HEK293 (cell line): Measurements from ENCODE around the gene TAS2R42.

ENCODE experiments used
- CTCF ChIA-PET: fragments of 350-600 bp; formaldehyde crosslinking; extraction: SDS; loops from one replicate; lab custom pipeline; 2021; ENCODE audit warnings: antibody characterized with exemption; lab: Yijun Ruan, JAX
- POLR2A ChIA-PET: fragments of 300-600 bp; formaldehyde crosslinking; extraction: SDS; loops from one replicate; lab custom pipeline; 2020; ENCODE audit warnings: antibody characterized with exemption, inconsistent platforms; lab: Yijun Ruan, JAX
- H3K27ac ChIP-seq: fragments of 200-500 bp; sonication (Bioruptor generic); 2 replicates; pipeline ENCODE4 v1.5.1; 2014; ENCODE audit warnings: low read depth, low read length, control low read depth, inconsistent platforms; ENCODE audit errors: extremely low read depth
- H3K36me3 ChIP-seq, 2 experiments: fragments of 200-500 bp in 1 of 2; sonication (Bioruptor generic) in 1 of 2; 1 replicate in 1 of 2; 2 replicates in 1 of 2; pipeline ENCODE4 v1.5.1; 2014 to 2017; ENCODE audit warnings: inconsistent platforms in 2 of 2, low read length in 2 of 2; ENCODE audit not compliant: control insufficient read depth in 2 of 2, insufficient read depth in 1 of 2
- H3K4me1 ChIP-seq: fragments of 200-500 bp; sonication (Bioruptor generic); 2 replicates; pipeline ENCODE4 v1.5.1; 2014; ENCODE audit warnings: mild to moderate bottlenecking, low read length, inconsistent platforms; ENCODE audit not compliant: control insufficient read depth, insufficient read depth
- H3K4me3 ChIP-seq: 2 replicates; pipeline ENCODE4 v1.5.1; 2011; ENCODE audit warnings: low read depth, mild to moderate bottlenecking, control low read depth, low read length, moderate library complexity
- H3K9me3 ChIP-seq: fragments of 200-500 bp; sonication (Bioruptor generic); 2 replicates; pipeline ENCODE4 v1.5.1; 2014; ENCODE audit warnings: low read depth, low read length, inconsistent platforms; ENCODE audit not compliant: control insufficient read depth, insufficient read depth
- ELK4 ChIP-seq: IDR thresholded peaks from 2 replicates; pipeline ENCODE4 v1.6.1; 2011; ENCODE audit warnings: mild to moderate bottlenecking, low read depth, low read length, borderline replicate concordance
- ZBTB7A ChIP-seq: fragments of 450-650 bp; formaldehyde crosslinking; IDR thresholded peaks from 2 replicates; pipeline ENCODE4 v1.5.1; 2016; ENCODE audit warnings: low read depth, missing biosample characterization, missing genetic modification characterization
- ZFP37 ChIP-seq: fragments of 450-650 bp; formaldehyde crosslinking; IDR thresholded peaks from 2 replicates; pipeline ENCODE4 v1.5.1; 2016; ENCODE audit warnings: missing biosample characterization, missing genetic modification characterization
- ZNF138 ChIP-seq: fragments of 450-650 bp; formaldehyde crosslinking; IDR thresholded peaks from 2 replicates; pipeline ENCODE4 v1.5.1; 2016; ENCODE audit warnings: missing biosample characterization, missing genetic modification characterization, borderline replicate concordance
- ZNF16 ChIP-seq: fragments of 450-650 bp; formaldehyde crosslinking; IDR thresholded peaks from 2 replicates; pipeline ENCODE4 v1.5.1; 2016; ENCODE audit warnings: low read depth, missing biosample characterization, missing genetic modification characterization
- ZNF19 ChIP-seq: fragments of 450-650 bp; formaldehyde crosslinking; IDR thresholded peaks from 2 replicates; pipeline ENCODE4; 2016; ENCODE audit warnings: missing biosample characterization, missing genetic modification characterization, low read depth
- ZNF221 ChIP-seq: fragments of 450-650 bp; formaldehyde crosslinking; IDR thresholded peaks from 2 replicates; pipeline ENCODE4 v1.5.1; 2017; ENCODE audit warnings: missing biosample characterization, missing genetic modification characterization, borderline replicate concordance
- ZNF248 ChIP-seq: fragments of 450-650 bp; formaldehyde crosslinking; IDR thresholded peaks from 2 replicates; pipeline ENCODE4 v1.5.1; 2017; ENCODE audit warnings: missing biosample characterization, missing genetic modification characterization
- ZNF37A ChIP-seq: fragments of 450-650 bp; IDR thresholded peaks from 2 replicates; pipeline ENCODE4 v1.5.1; 2018; ENCODE audit warnings: missing biosample characterization, missing genetic modification characterization
- ZNF433 ChIP-seq: fragments of 450-650 bp; formaldehyde crosslinking; IDR thresholded peaks from 2 replicates; pipeline ENCODE4 v1.5.1; 2016; ENCODE audit warnings: missing biosample characterization, missing genetic modification characterization, low read depth
- ZNF48 ChIP-seq: fragments of 450-650 bp; formaldehyde crosslinking; IDR thresholded peaks from 2 replicates; pipeline ENCODE4 v1.5.1; 2016; ENCODE audit warnings: missing biosample characterization, missing genetic modification characterization
- ZNF645 ChIP-seq: fragments of 450-650 bp; formaldehyde crosslinking; IDR thresholded peaks from 2 replicates; pipeline ENCODE4; 2016; ENCODE audit warnings: missing biosample characterization, missing genetic modification characterization
- ZNF701 ChIP-seq: fragments of 450-650 bp; formaldehyde crosslinking; IDR thresholded peaks from 2 replicates; pipeline ENCODE4 v1.5.1; 2016; ENCODE audit warnings: missing biosample characterization, missing genetic modification characterization
- ZNF707 ChIP-seq: fragments of 450-650 bp; formaldehyde crosslinking; IDR thresholded peaks from 2 replicates; pipeline ENCODE4 v1.5.1; 2016; ENCODE audit warnings: missing biosample characterization, missing genetic modification characterization
- ZNF830 ChIP-seq: fragments of 450-650 bp; IDR thresholded peaks from 2 replicates; pipeline ENCODE4 v1.5.0; 2018; ENCODE audit warnings: missing biosample characterization, missing genetic modification characterization, low read depth, mild to moderate bottlenecking, moderate library complexity
- ZSCAN23 ChIP-seq: fragments of 450-650 bp; formaldehyde crosslinking; IDR thresholded peaks from 2 replicates; pipeline ENCODE4 v1.5.1; 2016; ENCODE audit warnings: missing biosample characterization, missing genetic modification characterization
- TF ChIP-seq, protein P1 (sequence below): fragments of 450-650 bp; formaldehyde crosslinking; IDR thresholded peaks from 2 replicates; pipeline ENCODE4 v1.5.1; 2016; ENCODE audit warnings: missing biosample characterization, missing genetic modification characterization
- TF ChIP-seq, protein P2 (sequence below): fragments of 450-650 bp; formaldehyde crosslinking; conservative IDR thresholded peaks from 2 replicates; pipeline ENCODE4 v1.5.1; 2016; ENCODE audit warnings: low read depth, missing biosample characterization, missing genetic modification characterization
- TF ChIP-seq, protein P3 (sequence below): fragments of 450-650 bp; formaldehyde crosslinking; IDR thresholded peaks from 2 replicates; pipeline ENCODE4 v1.5.1; 2016; ENCODE audit warnings: missing biosample characterization, missing genetic modification characterization
- TF ChIP-seq, protein P4 (sequence below): sonication (generic); formaldehyde crosslinking; IDR thresholded peaks from 2 replicates; pipeline ENCODE4 v1.8.1; 2022; ENCODE audit warnings: mild to moderate bottlenecking, moderate library complexity, missing genetic modification reagents

Gene TAS2R42

GRCh38 chr12:11182529-11182928, 4.2 kb downstream of the TAS2R42 start:
- TF ChIP-seq ZNF16 (tag by site-specific recombination), result no peak
- TF ChIP-seq ZNF701 (tag by site-specific recombination), result no peak
- TF ChIP-seq ZNF19 (tag by site-specific recombination), result no peak
- TF ChIP-seq ELK4, result no peak
- no peak for TF ChIP-seq ZNF221 (tag by site-specific recombination)
- no peak for TF ChIP-seq ZNF48
- TF ChIP-seq, protein P1, sequence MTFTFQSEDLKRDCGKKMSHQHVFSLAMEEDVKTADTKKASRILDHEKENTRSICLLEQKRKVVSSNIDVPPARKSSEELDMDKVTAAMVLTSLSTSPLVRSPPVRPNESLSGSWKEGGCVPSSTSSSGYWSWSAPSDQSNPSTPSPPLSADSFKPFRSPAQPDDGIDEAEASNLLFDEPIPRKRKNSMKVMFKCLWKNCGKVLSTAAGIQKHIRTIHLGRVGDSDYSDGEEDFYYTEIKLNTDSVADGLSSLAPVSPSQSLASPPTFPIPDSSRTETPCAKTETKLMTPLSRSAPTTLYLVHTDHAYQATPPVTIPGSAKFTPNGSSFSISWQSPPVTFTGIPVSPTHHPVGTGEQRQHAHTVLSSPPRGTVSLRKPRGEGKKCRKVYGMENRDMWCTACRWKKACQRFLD (tag by site-specific recombination), result no peak
- no peak for TF ChIP-seq ZNF248 (tag by site-specific recombination)
- no peak for TF ChIP-seq ZBTB7A (tag by site-specific recombination)
- no peak for TF ChIP-seq ZFP37
- no peak for TF ChIP-seq ZNF433 (tag by site-specific recombination)
- TF ChIP-seq, protein P2, sequence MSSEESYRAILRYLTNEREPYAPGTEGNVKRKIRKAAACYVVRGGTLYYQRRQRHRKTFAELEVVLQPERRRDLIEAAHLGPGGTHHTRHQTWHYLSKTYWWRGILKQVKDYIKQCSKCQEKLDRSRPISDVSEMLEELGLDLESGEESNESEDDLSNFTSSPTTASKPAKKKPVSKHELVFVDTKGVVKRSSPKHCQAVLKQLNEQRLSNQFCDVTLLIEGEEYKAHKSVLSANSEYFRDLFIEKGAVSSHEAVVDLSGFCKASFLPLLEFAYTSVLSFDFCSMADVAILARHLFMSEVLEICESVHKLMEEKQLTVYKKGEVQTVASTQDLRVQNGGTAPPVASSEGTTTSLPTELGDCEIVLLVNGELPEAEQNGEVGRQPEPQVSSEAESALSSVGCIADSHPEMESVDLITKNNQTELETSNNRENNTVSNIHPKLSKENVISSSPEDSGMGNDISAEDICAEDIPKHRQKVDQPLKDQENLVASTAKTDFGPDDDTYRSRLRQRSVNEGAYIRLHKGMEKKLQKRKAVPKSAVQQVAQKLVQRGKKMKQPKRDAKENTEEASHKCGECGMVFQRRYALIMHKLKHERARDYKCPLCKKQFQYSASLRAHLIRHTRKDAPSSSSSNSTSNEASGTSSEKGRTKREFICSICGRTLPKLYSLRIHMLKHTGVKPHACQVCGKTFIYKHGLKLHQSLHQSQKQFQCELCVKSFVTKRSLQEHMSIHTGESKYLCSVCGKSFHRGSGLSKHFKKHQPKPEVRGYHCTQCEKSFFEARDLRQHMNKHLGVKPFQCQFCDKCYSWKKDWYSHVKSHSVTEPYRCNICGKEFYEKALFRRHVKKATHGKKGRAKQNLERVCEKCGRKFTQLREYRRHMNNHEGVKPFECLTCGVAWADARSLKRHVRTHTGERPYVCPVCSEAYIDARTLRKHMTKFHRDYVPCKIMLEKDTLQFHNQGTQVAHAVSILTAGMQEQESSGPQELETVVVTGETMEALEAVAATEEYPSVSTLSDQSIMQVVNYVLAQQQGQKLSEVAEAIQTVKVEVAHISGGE (tag by site-specific recombination), result no peak
- no peak for TF ChIP-seq ZSCAN23 (tag by site-specific recombination)
- no peak for TF ChIP-seq ZNF830
- no peak for TF ChIP-seq ZNF37A (tag by site-specific recombination)
- TF ChIP-seq, protein P3, sequence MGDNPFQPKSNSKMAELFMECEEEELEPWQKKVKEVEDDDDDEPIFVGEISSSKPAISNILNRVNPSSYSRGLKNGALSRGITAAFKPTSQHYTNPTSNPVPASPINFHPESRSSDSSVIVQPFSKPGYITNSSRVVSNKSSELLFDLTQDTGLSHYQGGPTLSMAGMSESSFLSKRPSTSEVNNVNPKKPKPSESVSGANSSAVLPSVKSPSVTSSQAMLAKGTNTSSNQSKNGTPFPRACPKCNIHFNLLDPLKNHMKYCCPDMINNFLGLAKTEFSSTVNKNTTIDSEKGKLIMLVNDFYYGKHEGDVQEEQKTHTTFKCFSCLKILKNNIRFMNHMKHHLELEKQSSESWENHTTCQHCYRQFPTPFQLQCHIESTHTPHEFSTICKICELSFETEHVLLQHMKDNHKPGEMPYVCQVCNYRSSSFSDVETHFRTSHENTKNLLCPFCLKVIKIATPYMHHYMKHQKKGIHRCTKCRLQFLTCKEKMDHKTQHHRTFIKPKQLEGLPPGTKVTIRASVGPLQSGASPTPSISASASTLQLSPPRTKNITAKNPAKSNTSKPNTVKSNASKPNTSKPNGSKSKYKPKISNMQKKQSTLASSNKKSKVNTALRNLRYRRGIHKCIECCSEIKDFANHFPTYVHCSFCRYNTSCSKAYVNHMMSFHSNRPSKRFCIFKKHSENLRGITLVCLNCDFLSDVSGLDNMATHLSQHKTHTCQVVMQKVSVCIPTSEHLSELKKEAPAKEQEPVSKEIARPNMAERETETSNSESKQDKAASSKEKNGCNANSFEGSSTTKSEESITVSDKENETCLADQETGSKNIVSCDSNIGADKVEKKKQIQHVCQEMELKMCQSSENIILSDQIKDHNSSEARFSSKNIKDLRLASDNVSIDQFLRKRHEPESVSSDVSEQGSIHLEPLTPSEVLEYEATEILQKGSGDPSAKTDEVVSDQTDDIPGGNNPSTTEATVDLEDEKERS (tag by site-specific recombination), result no peak
- TF ChIP-seq ZNF138, result no peak
- no peak for TF ChIP-seq ZNF707 (tag by site-specific recombination)
- no peak for TF ChIP-seq ZNF645 (tag by site-specific recombination)
- TF ChIP-seq, protein P4, sequence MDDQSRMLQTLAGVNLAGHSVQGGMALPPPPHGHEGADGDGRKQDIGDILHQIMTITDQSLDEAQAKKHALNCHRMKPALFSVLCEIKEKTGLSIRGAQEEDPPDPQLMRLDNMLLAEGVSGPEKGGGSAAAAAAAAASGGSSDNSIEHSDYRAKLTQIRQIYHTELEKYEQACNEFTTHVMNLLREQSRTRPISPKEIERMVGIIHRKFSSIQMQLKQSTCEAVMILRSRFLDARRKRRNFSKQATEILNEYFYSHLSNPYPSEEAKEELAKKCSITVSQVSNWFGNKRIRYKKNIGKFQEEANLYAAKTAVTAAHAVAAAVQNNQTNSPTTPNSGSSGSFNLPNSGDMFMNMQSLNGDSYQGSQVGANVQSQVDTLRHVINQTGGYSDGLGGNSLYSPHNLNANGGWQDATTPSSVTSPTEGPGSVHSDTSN (CRISPR knock-in tag), result no peak
- TF ChIP-seq, all 188 proteins: peak for 0
- CTCF ChIA-PET, result no interaction called here
- Histone ChIP-seq H3K4me3 (no peak overlapping the region), H3K4me1 (peaks cover 6% of the 10 kb centered on the region; the same call in 1 of the 2 replicates), H3K9me3 (no peaks in the 10 kb centered on the region), H3K27ac (no peak overlapping the region), H3K36me3 (no peaks in the 10 kb centered on the region)
- POLR2A ChIA-PET, result interaction anchor here (0.7 to 1.2 kb wide), 2 partner anchors 11 kb away, joined by 3 to 6 read pairs; partner anchors contain the start of gene SMIM10L1
